ENCODE data around the gene CHIT1.

The CHIT1 gene

GRCh38 chr1:203216274-203217138 is 13.0 kb downstream of the CHIT1 start:
- peak; percentile 21 for DNase-seq (ENCODE audit: low read depth)

- no peak for DNase-seq (ENCODE audit: low read depth)
Measured at GRCh38 chr1:203215573-203215972, 13.9 kb downstream of the CHIT1 start.

GRCh38 chr1:203214871-203215270 is 14.6 kb downstream of the CHIT1 start:
- DNase-seq (ENCODE audit: low read depth) = no peak

GRCh38 chr1:203213126-203213525 is 16.3 kb downstream of the CHIT1 start:
- DNase-seq (ENCODE audit: low read depth) = no peak

GRCh38 chr1:203211812-203212211 is 17.7 kb downstream of the CHIT1 start:
- no peak for DNase-seq (ENCODE audit: low read depth)

GRCh38 chr1:203210988-203211387 is 18.5 kb downstream of the CHIT1 start:
- DNase-seq (ENCODE audit: low read depth) = no peak

GRCh38 chr1:203210350-203210749 is 19.1 kb downstream of the CHIT1 start:
- no peak for DNase-seq (ENCODE audit: low read depth)

- no peak for DNase-seq (ENCODE audit: low read depth)
Measured at GRCh38 chr1:203208181-203208580, 21.3 kb downstream of the CHIT1 start.

GRCh38 chr1:203207751-203208150 is 21.7 kb downstream of the CHIT1 start:
- DNase-seq (ENCODE audit: low read depth) = no peak

- DNase-seq (ENCODE audit: low read depth) = no peak
Measured at GRCh38 chr1:203206129-203206687, 23.3 kb downstream of the CHIT1 start.

- no peak for DNase-seq (ENCODE audit: low read depth)
Measured at GRCh38 chr1:203204756-203205155, 24.7 kb downstream of the CHIT1 start.

GRCh38 chr1:203202431-203203245 is 26.8 kb downstream of the CHIT1 start:
- no peak for DNase-seq (ENCODE audit: low read depth)

GRCh38 chr1:203201516-203202205 is 27.8 kb downstream of the CHIT1 start:
- no peak for DNase-seq (ENCODE audit: low read depth)

GRCh38 chr1:203200916-203201315 is 28.6 kb downstream of the CHIT1 start:
- no peak for DNase-seq (ENCODE audit: low read depth)

GRCh38 chr1:203199816-203200571 is 29.5 kb downstream of the CHIT1 start:
- no peak for DNase-seq (ENCODE audit: low read depth)

GRCh38 chr1:203199481-203199815 is 30.0 kb downstream of the CHIT1 start:
- DNase-seq (ENCODE audit: low read depth) = no peak

GRCh38 chr1:203199002-203199401 is 30.5 kb downstream of the CHIT1 start:
- no peak for DNase-seq (ENCODE audit: low read depth)

GRCh38 chr1:203197625-203198024 is 31.8 kb downstream of the CHIT1 start:
- DNase-seq (ENCODE audit: low read depth) = no peak

GRCh38 chr1:203196371-203196770 is 33.1 kb downstream of the CHIT1 start:
- no peak for DNase-seq (ENCODE audit: low read depth)

- DNase-seq (ENCODE audit: low read depth) = no peak
Measured at GRCh38 chr1:203190949-203191348, 38.5 kb downstream of the CHIT1 start.

GRCh38 chr1:203189951-203190352 is 39.5 kb downstream of the CHIT1 start:
- DNase-seq (ENCODE audit: low read depth) = no peak
